Measurements from ENCODE around the gene CHD6. TPM values are rescaled to one million over a fixed set of nuclear protein-coding genes. Genes with fewer than 3 reads are reported as not detected.

Gene CHD6
- polyA plus RNA-seq, 1 experiment, result 16.4 TPM

GRCh38 chr20:41609474-41609873, 8.7 kb downstream of the CHD6 start:
- TF ChIP-seq, protein P1, sequence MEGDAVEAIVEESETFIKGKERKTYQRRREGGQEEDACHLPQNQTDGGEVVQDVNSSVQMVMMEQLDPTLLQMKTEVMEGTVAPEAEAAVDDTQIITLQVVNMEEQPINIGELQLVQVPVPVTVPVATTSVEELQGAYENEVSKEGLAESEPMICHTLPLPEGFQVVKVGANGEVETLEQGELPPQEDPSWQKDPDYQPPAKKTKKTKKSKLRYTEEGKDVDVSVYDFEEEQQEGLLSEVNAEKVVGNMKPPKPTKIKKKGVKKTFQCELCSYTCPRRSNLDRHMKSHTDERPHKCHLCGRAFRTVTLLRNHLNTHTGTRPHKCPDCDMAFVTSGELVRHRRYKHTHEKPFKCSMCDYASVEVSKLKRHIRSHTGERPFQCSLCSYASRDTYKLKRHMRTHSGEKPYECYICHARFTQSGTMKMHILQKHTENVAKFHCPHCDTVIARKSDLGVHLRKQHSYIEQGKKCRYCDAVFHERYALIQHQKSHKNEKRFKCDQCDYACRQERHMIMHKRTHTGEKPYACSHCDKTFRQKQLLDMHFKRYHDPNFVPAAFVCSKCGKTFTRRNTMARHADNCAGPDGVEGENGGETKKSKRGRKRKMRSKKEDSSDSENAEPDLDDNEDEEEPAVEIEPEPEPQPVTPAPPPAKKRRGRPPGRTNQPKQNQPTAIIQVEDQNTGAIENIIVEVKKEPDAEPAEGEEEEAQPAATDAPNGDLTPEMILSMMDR (IDR thresholded peaks at IDR 0.05; ENCODE audit: insufficient read depth, low read depth, low read length), result no peak
- Histone ChIP-seq H3K36me3 (ENCODE audit: control insufficient read depth, insufficient read depth, low read length) (no peaks in the 10 kb centered on the region), H3K27me3 (ENCODE audit: control insufficient read depth, insufficient read depth, low read length) (no peaks in the 10 kb centered on the region), H3K4me3 (ENCODE audit: low read depth, low read length) (no peak overlapping the region)
- CTCF ChIA-PET, result interaction anchor here (0.8 kb wide), 1 partner anchor 35 kb away, joined by 3 read pairs; no protein-coding TSS in a partner anchor
- no peak for DNase-seq (ENCODE audit: low read depth)
- POLR2A ChIA-PET, result interaction anchor here (0.6 to 0.7 kb wide), 3 partner anchors 69 to 292 kb away, joined by 6 to 19 read pairs (median 11); partner anchors contain the start of gene ZHX3

DNA sequence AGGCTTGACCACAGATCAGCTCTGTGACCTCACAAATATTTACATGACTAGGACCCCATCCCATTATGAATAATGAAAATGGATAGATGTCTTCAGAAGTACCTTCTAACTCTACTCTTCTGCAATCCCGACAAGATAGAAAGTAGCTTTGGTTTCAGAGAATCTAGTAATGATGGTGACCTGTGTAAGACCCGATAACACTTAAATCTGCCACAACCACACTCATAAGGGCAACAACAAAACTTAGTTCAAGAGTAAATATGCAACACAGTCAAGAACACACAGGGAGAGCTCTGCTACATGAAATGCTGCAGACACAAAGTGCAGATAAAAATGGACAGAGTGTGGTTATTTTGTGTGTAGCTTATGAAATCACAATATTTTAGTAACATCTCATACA, 9.6 kb downstream of the CHD6 start:
- Histone ChIP-seq H3K4me3 (ENCODE audit: low read depth, low read length) (no peak overlapping the region), H3K36me3 (ENCODE audit: control insufficient read depth, insufficient read depth, low read length) (no peaks in the 10 kb centered on the region), H3K27me3 (ENCODE audit: control insufficient read depth, insufficient read depth, low read length) (no peaks in the 10 kb centered on the region)
- TF ChIP-seq, protein P1 (IDR thresholded peaks at IDR 0.05; ENCODE audit: insufficient read depth, low read depth, low read length), result no peak
- POLR2A ChIA-PET, result no interaction called here
- CTCF ChIA-PET, result interaction anchor here (0.8 to 1.2 kb wide), 3 partner anchors 9 to 34 kb away, joined by 3 to 4 read pairs (median 3); no protein-coding TSS in a partner anchor
- DNase-seq (ENCODE audit: low read depth), result no peak

- POLR2A ChIA-PET, result no interaction called here
Observed at GRCh38 chr20:41607791-41608190, 10.4 kb downstream of the CHD6 start.

DNA sequence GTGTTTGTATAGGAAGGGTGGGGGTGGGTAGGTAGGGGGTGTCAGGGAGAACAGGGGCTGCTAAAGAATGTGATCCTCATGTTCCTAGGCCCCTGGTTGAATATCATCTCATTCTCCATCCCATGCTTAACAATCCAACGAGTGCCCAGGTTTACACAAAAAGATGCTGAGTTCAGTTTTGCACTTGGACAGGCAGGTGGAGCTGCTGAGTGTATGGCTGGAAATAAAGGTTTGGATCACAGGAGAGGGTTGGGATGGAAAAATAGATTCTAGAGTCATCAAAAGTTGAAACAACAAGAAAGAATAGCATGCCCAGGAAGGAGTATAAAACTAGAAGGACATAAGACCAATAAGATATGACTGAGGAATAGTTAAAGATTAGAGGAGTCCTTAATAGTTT, 14.2 kb downstream of the CHD6 start:
- H3K4me3 ChIP-seq (ENCODE audit: low read depth, low read length), result no peak overlapping the region
- no peak for DNase-seq (ENCODE audit: low read depth)
- TF ChIP-seq, protein P1 (IDR thresholded peaks at IDR 0.05; ENCODE audit: insufficient read depth, low read depth, low read length), result peak; percentile 9; the same call in 1 of the 2 replicates
- ChIA-PET CTCF (interaction anchor here (0.7 to 1.6 kb wide), 4 partner anchors 10 to 163 kb away, joined by 3 to 4 read pairs (median 4); no protein-coding TSS in a partner anchor), POLR2A (no interaction called here)
- no peaks in the 10 kb centered on the region for H3K36me3 ChIP-seq (ENCODE audit: control insufficient read depth, insufficient read depth, low read length)
- H3K27me3 ChIP-seq (ENCODE audit: control insufficient read depth, insufficient read depth, low read length), result no peaks in the 10 kb centered on the region

More at GRCh38 chr20:41607791-41608190, 10.4 kb downstream of the CHD6 start:
- no peaks in the 10 kb centered on the region for H3K36me3 ChIP-seq (ENCODE audit: control insufficient read depth, insufficient read depth, low read length)
- TF ChIP-seq, protein P1 (IDR thresholded peaks at IDR 0.05; ENCODE audit: insufficient read depth, low read depth, low read length), result no peak
- no peak for DNase-seq (ENCODE audit: low read depth)
- H3K27me3 ChIP-seq (ENCODE audit: control insufficient read depth, insufficient read depth, low read length), result no peaks in the 10 kb centered on the region
- CTCF ChIA-PET, result interaction anchor here (0.8 to 1.2 kb wide), 3 partner anchors 9 to 95 kb away, joined by 3 read pairs; no protein-coding TSS in a partner anchor
- H3K4me3 ChIP-seq (ENCODE audit: low read depth, low read length), result no peak overlapping the region

DNA sequence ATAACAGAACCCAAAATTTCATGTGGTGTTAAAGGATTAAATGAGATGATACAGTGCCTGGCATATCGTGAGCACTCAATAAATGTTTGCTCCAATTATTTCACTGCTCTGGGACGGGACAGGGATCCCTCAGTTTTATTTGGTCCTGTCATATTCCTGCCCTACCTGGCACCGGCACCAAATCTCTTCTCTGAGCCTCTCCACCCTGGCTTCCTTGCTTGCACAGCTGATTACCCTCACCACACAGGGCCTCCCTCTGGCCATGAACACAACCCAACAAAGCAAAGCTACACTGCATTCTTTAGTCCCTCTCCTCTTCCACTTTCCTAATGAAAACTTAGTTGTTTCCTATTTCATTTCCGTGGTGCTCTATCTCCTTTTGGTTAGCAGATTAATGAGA, 16.4 kb downstream of the CHD6 start:
- no peaks in the 10 kb centered on the region for H3K36me3 ChIP-seq (ENCODE audit: control insufficient read depth, insufficient read depth, low read length)
- no peak overlapping the region for H3K4me3 ChIP-seq (ENCODE audit: low read depth, low read length)
- TF ChIP-seq, protein P1 (IDR thresholded peaks at IDR 0.05; ENCODE audit: insufficient read depth, low read depth, low read length), result no peak
- CTCF ChIA-PET, result interaction anchor here (0.7 kb wide), 1 partner anchor 14 kb away, joined by 3 read pairs; no protein-coding TSS in a partner anchor
- no peaks in the 10 kb centered on the region for H3K27me3 ChIP-seq (ENCODE audit: control insufficient read depth, insufficient read depth, low read length)
- POLR2A ChIA-PET, result no interaction called here
- no peak for DNase-seq (ENCODE audit: low read depth)

Data from BJ (cell line).